Vagina (tissue), 2 donors: ENCODE data around the gene ITPR1.

Experiments
- CTCF ChIP-seq, 3 experiments: fragments of 450-650 bp in 2 of 3; fragments of 200-600 bp in 1 of 3; sonication (generic) in 1 of 3; IDR thresholded peaks; one replicate each; pipeline ENCODE4 v1.5.1; 2017 to 2019; ENCODE audit warnings: antibody characterized with exemption in 3 of 3, mild to moderate bottlenecking in 2 of 3, moderate library complexity in 2 of 3
- POLR2A ChIP-seq, 2 donors: fragments of 450-650 bp; IDR thresholded peaks; one replicate each; pipeline ENCODE4 v1.6.1; 2017; ENCODE audit warnings: antibody characterized with exemption in 2 of 2, mild to moderate bottlenecking in 2 of 2, moderate library complexity in 2 of 2

DNA sequence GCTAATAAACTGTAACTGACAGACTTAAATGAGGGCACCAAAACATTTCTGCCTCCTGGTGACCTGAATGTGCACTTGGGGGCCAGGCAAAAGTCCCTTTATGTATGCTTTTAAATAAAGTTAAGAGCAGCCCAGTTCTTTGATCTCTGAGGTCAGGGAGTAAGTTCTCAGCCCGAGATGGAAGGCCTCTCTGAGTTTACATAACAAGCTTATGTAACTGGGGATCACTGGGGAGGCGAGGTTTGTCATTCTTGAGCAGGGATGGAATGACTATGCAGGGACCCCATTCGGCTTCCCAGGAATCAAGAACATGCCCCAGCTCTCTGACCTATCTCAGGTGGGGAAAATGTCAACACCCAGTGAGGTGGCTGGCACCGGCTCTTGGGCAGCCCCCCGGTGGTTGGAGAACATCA lies 287.4 kb downstream of the ITPR1 start:
- TF ChIP-seq CTCF (IDR thresholded peaks at IDR 0.05) (no peak), POLR2A (IDR thresholded peaks at IDR 0.05) (no peak)
